ENCODE data around the gene KRTAP10-3. TPM values are rescaled to one million over a fixed set of nuclear protein-coding genes. Genes with fewer than 3 reads are reported as not detected.

Gene KRTAP10-3
- total RNA-seq, 1 donor from 2014 or later = not detected

DNA sequence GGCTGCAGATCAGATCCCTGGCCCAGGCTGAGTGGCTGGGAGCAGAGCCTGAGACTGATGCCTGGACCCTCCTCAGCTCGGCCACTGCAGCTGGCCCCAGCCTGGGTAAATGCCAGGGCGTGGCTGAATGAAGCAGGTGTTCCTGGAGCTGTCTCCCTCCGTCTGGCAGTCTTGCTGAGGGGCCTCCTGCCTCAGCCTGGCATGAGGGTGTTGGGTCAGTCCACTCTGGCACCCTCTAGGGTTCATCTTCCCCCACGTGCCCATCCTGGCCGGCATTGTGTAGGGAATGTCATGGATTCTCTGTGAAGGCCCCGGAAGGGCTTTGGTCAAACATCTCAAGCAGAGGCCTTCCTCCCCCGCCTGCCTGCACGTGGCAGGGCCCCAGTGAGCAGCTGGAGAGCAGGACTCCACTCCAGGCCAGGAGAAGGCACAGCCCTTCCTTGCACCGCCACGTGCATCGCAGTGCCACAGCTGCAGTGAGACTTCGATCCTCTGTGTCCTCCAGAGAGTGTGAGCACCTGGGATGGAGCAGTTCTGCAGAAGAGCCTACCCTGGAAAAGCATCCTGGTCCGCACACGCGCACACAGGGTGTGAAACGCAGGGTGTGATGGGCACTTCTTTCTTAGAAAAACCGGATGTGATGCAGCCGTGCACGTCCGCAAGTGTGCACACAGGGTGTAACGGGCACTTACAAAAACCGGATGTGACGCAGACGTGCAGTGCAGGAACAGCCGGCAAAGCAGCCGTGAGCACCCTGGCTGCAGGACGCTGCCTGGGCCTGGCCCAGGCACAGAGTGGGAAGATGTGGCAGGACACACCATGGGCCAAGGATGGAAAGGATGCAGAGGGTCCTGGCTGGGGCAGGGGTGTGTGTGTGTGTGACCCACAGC, 10.3 kb upstream of the KRTAP10-3 start:
- TF ChIP-seq, protein P1, sequence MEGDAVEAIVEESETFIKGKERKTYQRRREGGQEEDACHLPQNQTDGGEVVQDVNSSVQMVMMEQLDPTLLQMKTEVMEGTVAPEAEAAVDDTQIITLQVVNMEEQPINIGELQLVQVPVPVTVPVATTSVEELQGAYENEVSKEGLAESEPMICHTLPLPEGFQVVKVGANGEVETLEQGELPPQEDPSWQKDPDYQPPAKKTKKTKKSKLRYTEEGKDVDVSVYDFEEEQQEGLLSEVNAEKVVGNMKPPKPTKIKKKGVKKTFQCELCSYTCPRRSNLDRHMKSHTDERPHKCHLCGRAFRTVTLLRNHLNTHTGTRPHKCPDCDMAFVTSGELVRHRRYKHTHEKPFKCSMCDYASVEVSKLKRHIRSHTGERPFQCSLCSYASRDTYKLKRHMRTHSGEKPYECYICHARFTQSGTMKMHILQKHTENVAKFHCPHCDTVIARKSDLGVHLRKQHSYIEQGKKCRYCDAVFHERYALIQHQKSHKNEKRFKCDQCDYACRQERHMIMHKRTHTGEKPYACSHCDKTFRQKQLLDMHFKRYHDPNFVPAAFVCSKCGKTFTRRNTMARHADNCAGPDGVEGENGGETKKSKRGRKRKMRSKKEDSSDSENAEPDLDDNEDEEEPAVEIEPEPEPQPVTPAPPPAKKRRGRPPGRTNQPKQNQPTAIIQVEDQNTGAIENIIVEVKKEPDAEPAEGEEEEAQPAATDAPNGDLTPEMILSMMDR (conservative IDR thresholded peaks at IDR 0.05) = no peak
- no peak for DNase-seq (ENCODE audit: low read depth, low spot score)
- peaks cover 6% of the 10 kb centered on the region for H3K27me3 Mint-ChIP-seq (ENCODE audit: low read depth)
- no peaks in the 10 kb centered on the region for H3K4me1 Mint-ChIP-seq
- H3K9me3 Mint-ChIP-seq = peaks cover 7% of the 10 kb centered on the region
- peak overlapping the region; percentile 19 for H3K27ac Mint-ChIP-seq (ENCODE audit: unreplicated experiment)
- peaks cover 3% of the 10 kb centered on the region for H3K36me3 Mint-ChIP-seq (ENCODE audit: low read depth)
- no peak overlapping the region for H3K4me3 Mint-ChIP-seq

DNA sequence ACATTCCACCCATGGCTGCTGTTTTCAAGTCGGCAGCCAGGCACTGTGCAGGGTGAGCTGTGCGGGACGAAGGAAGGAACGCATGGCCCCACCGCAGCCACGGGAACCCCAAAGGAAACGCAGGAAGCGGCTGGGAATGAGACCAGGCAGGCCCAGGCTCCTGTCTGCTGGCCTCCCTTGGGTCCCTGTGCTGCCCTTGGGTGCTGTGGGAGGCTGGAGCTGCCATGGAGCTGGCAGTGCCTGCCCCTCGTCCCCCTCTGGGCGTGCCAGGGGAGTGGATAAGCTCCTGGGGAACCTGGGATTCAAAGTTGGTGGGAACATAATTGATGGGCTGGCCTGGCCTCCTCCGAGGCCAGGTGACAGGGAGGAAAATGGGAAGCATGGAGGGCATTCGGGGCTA, 9.7 kb upstream of the KRTAP10-3 start:
- H3K36me3 Mint-ChIP-seq (ENCODE audit: low read depth) = peaks cover 3% of the 10 kb centered on the region
- TF ChIP-seq, protein P1 (conservative IDR thresholded peaks at IDR 0.05) = no peak
- H3K9me3 Mint-ChIP-seq = peaks cover 7% of the 10 kb centered on the region
- H3K27me3 Mint-ChIP-seq (ENCODE audit: low read depth) = peaks cover 7% of the 10 kb centered on the region
- no peak for DNase-seq (ENCODE audit: low read depth, low spot score)
- H3K4me3 Mint-ChIP-seq = no peak overlapping the region
- H3K27ac Mint-ChIP-seq (ENCODE audit: unreplicated experiment) = no peak overlapping the region
- no peaks in the 10 kb centered on the region for H3K4me1 Mint-ChIP-seq

DNA sequence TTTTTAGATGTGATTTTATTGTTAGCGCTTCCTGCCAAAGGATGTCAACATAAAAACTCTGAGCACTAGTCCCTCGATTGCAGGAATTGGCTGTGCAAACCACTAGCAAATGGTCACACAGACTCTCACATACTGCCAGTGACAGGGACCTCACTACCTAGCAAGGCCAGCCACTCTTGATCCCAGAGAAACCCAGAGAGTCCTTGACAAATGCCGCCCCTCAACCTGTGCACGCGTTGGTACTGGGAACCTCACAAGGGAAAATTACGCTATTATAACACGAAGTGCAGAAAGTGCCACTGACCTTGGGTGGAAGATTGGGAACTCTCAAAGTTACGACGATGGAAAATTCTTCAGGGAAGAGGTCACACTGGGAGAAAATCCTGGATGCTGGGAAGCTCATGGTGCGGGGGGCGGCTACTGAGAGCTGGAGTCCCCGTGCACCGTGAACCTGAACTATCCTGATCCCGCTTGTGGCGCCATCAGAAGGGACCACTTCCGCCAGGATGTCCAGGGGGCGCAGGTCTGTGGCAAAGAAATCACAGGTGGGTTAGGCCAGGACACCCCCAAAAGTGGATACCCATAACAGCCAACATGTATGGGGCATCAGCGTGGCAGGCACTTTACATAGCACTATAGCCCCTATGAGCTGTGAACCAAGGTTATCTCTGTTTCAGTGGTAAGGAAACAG, 9.0 kb upstream of the KRTAP10-3 start:
- H3K4me3 Mint-ChIP-seq = no peak overlapping the region
- DNase-seq (ENCODE audit: low read depth, low spot score) = no peak
- TF ChIP-seq, protein P1 (conservative IDR thresholded peaks at IDR 0.05) = no peak

DNA sequence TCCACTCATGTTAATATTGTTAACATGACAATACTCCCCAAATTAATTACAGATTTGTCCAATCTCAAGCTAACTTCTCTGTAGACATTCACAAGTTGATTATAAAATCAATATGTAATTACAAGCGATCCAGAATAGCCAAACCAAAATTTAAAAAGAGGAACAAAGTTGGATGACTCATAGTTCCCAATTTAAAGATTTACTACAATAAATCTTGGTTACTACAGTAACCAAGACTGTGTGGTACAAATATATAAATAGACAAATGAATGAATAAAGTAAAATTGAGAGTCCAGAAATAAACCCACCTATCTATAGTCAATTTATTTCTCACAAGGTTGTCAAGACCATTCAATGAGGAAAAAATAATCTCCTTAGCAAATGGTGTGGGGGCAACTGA, 7.8 kb upstream of the KRTAP10-3 start:
- no peak for DNase-seq (ENCODE audit: low read depth, low spot score)
- H3K4me3 Mint-ChIP-seq = no peak overlapping the region
- no peaks in the 10 kb centered on the region for H3K4me1 Mint-ChIP-seq
- H3K9me3 Mint-ChIP-seq = peaks cover 5% of the 10 kb centered on the region
- H3K27ac Mint-ChIP-seq (ENCODE audit: unreplicated experiment) = no peak overlapping the region
- TF ChIP-seq, protein P1 (conservative IDR thresholded peaks at IDR 0.05) = no peak
- peaks cover 3% of the 10 kb centered on the region for H3K36me3 Mint-ChIP-seq (ENCODE audit: low read depth)
- peaks cover 8% of the 10 kb centered on the region for H3K27me3 Mint-ChIP-seq (ENCODE audit: low read depth)

More for the DNA sequence above, 9.0 kb upstream of the KRTAP10-3 start:
- peaks cover 8% of the 10 kb centered on the region for H3K27me3 Mint-ChIP-seq (ENCODE audit: low read depth)
- H3K36me3 Mint-ChIP-seq (ENCODE audit: low read depth) = peaks cover 3% of the 10 kb centered on the region
- H3K27ac Mint-ChIP-seq (ENCODE audit: unreplicated experiment) = no peak overlapping the region
- H3K9me3 Mint-ChIP-seq = peaks cover 7% of the 10 kb centered on the region
- no peaks in the 10 kb centered on the region for H3K4me1 Mint-ChIP-seq

DNA sequence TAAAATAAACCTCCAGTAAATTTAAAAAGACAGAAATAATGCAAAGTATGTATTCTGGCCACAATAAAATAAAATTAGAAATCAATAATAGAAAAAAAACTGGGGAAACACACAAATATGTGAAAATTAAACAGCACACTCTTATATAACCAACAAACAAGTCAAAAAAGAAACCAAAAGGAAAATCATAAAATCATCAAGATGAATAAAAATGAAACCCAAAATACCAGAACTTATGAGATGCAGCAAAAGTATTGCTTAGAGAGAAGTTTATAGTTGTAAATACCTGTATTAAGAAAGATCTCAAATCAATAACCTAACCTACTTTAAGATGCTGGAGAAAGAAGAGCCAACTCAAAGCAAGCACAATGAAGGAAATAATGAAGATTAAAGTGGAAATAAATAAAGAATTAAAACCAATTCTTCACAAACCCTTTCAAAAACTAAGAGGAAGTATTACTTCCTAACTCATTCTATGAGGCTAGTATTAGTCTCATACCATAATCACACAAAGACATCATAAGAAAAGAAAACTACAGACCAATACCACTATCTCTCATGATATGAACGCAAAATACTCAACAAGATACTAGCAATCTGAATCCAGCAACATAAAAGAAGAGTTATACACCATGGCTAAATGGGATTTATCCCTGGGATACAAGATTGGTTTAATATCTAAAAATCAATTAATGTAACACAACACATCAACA, 6.4 kb upstream of the KRTAP10-3 start:
- Mint-ChIP-seq H3K27me3 (ENCODE audit: low read depth) (peaks cover 14% of the 10 kb centered on the region), H3K27ac (ENCODE audit: unreplicated experiment) (no peak overlapping the region), H3K36me3 (ENCODE audit: low read depth) (no peaks in the 10 kb centered on the region), H3K4me1 (no peaks in the 10 kb centered on the region), H3K4me3 (no peak overlapping the region), H3K9me3 (peaks cover 4% of the 10 kb centered on the region)
- TF ChIP-seq, protein P1 (conservative IDR thresholded peaks at IDR 0.05) = no peak
- DNase-seq (ENCODE audit: low read depth, low spot score) = no peak
